Measurements from ENCODE around the gene SELPLG. TPM values are rescaled to one million over a fixed set of nuclear protein-coding genes. Genes with fewer than 3 reads are reported as not detected.
A peak's percentile ranks its signal among the peaks of the same experiment; 100 is the strongest.

SELPLG gene
- total and polyA plus RNA-seq, 2 donors (not counting 1 experiment from before 2014, with no cell fraction given), result 6.1 to 8.0 TPM

GRCh38 chr12:108648371-108648770, 14.7 kb upstream of the SELPLG start:
- no peak overlapping the region for H3K4me3 Mint-ChIP-seq
- peaks cover 14 to 72% of the 10 kb centered on the region in 2 experiments for H3K36me3 ChIP-seq (replicated peaks in 1 of 2; ENCODE audit: control extremely low read depth in 1 of 2, control insufficient read depth in 1 of 2, extremely low read depth in 1 of 2, insufficient read depth in 2 of 2, low read length in 1 of 2)
- no peak overlapping the region for H3K4me3 ChIP-seq (ENCODE audit: control extremely low read depth in 1 of 5, extremely low read depth in 1 of 5, insufficient read depth in 1 of 5, low read depth in 2 of 5, low read length in 4 of 5)
- H2AFZ ChIP-seq (ENCODE audit: insufficient read depth, low read depth, low read length, poor library complexity, severe bottlenecking), result no peak overlapping the region
- ATAC-seq (ENCODE audit: low read depth), result no peak
- H3K9me3 Mint-ChIP-seq (ENCODE audit: insufficient read depth), result no peaks in the 10 kb centered on the region
- H3K9ac ChIP-seq (ENCODE audit: low read length), result no peak overlapping the region
- POLR2A ChIA-PET, result no interaction called here
- H3K27me3 ChIP-seq (replicated peaks in 1 of 4; ENCODE audit: control extremely low read depth in 1 of 4, control insufficient read depth in 3 of 4, insufficient read depth in 4 of 4, low read length in 3 of 4), result no peaks in the 10 kb centered on the region
- no peak for TF ChIP-seq EZH2 (IDR thresholded peaks at IDR 0.05; ENCODE audit: borderline replicate concordance, insufficient read depth, low read depth, low read length, poor library complexity, severe bottlenecking)
- TF ChIP-seq, protein P1, sequence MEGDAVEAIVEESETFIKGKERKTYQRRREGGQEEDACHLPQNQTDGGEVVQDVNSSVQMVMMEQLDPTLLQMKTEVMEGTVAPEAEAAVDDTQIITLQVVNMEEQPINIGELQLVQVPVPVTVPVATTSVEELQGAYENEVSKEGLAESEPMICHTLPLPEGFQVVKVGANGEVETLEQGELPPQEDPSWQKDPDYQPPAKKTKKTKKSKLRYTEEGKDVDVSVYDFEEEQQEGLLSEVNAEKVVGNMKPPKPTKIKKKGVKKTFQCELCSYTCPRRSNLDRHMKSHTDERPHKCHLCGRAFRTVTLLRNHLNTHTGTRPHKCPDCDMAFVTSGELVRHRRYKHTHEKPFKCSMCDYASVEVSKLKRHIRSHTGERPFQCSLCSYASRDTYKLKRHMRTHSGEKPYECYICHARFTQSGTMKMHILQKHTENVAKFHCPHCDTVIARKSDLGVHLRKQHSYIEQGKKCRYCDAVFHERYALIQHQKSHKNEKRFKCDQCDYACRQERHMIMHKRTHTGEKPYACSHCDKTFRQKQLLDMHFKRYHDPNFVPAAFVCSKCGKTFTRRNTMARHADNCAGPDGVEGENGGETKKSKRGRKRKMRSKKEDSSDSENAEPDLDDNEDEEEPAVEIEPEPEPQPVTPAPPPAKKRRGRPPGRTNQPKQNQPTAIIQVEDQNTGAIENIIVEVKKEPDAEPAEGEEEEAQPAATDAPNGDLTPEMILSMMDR (IDR thresholded peaks at IDR 0.05), result no peak
- intact Hi-C loops (cut with micrococcal nuclease), result no loop called here
- CTCF ChIA-PET, result interaction anchor here (1.6 to 10.3 kb wide), 5 partner anchors 13 to 155 kb away, joined by 8 to 133 read pairs (median 18); partner anchors contain the start of gene SELPLG
- DNase-seq, result no peak
- no peaks in the 10 kb centered on the region for H3K9me3 ChIP-seq (ENCODE audit: control extremely low read depth in 1 of 3, control insufficient read depth in 2 of 3, insufficient read depth in 1 of 3, low read length in 2 of 3)
- H3K27ac ChIP-seq (ENCODE audit: low read length in 2 of 2), result no peak overlapping the region
- 96% methylated on average over 7 of the region's 9 CpGs for WGBS (ENCODE audit: insufficient coverage)
- peaks cover 59% of the 10 kb centered on the region for H3K4me1 Mint-ChIP-seq
- H3K4me2 ChIP-seq (replicated peaks; ENCODE audit: low read depth, low read length, poor library complexity, severe bottlenecking), result no peak overlapping the region
- no peaks in the 10 kb centered on the region for H3K79me2 ChIP-seq (ENCODE audit: control insufficient read depth, insufficient read depth, low read length)
- H3K4me1 ChIP-seq (ENCODE audit: control insufficient read depth in 2 of 2, insufficient read depth in 2 of 2, low read length in 2 of 2), result peaks cover 18 to 19% of the 10 kb centered on the region in 2 donors
- H3K27me3 Mint-ChIP-seq, result no peaks in the 10 kb centered on the region
- peaks cover under 1% of the 10 kb centered on the region for H4K20me1 ChIP-seq (ENCODE audit: control insufficient read depth, insufficient read depth, low read length, poor library complexity, severe bottlenecking)
- H3K27ac Mint-ChIP-seq, result peak overlapping the region; percentile 71

- peak overlapping the region; percentile 75 for H3K27ac Mint-ChIP-seq
- ATAC-seq (ENCODE audit: low read depth), result no peak
- POLR2A ChIA-PET, result interaction anchor here (0.5 to 1.9 kb wide), 3 partner anchors 10 to 26 kb away, joined by 4 to 10 read pairs (median 4); no protein-coding TSS in a partner anchor
These were observed 14.0 kb upstream of the SELPLG start for GRCh38 chr12:108647585-108648287.

More at GRCh38 chr12:108647585-108648287, 14.0 kb upstream of the SELPLG start:
- no peak for TF ChIP-seq EZH2 (IDR thresholded peaks at IDR 0.05; ENCODE audit: borderline replicate concordance, insufficient read depth, low read depth, low read length, poor library complexity, severe bottlenecking)
- TF ChIP-seq, protein P1 (IDR thresholded peaks at IDR 0.05), result no peak
- no peak overlapping the region for H2AFZ ChIP-seq (ENCODE audit: insufficient read depth, low read depth, low read length, poor library complexity, severe bottlenecking)
- peaks cover 16 to 17% of the 10 kb centered on the region in 2 donors for H3K4me1 ChIP-seq (ENCODE audit: control insufficient read depth in 2 of 2, insufficient read depth in 2 of 2, low read length in 2 of 2)
- over 99% methylated on average over 10 of the region's 11 CpGs for WGBS (ENCODE audit: insufficient coverage)
- no peak for DNase-seq
- no peaks in the 10 kb centered on the region for H3K27me3 ChIP-seq (replicated peaks in 1 of 4; ENCODE audit: control extremely low read depth in 1 of 4, control insufficient read depth in 3 of 4, insufficient read depth in 4 of 4, low read length in 3 of 4)
- no peaks in the 10 kb centered on the region for H3K9me3 ChIP-seq (ENCODE audit: control extremely low read depth in 1 of 3, control insufficient read depth in 2 of 3, insufficient read depth in 1 of 3, low read length in 2 of 3)
- no peak overlapping the region for H3K27ac ChIP-seq (ENCODE audit: low read length in 2 of 2)
- no peak overlapping the region for H3K4me3 ChIP-seq (ENCODE audit: control extremely low read depth in 1 of 5, extremely low read depth in 1 of 5, insufficient read depth in 1 of 5, low read depth in 2 of 5, low read length in 4 of 5)
- no peak overlapping the region for H3K4me2 ChIP-seq (replicated peaks; ENCODE audit: low read depth, low read length, poor library complexity, severe bottlenecking)
- H3K36me3 ChIP-seq (replicated peaks in 1 of 2; ENCODE audit: control extremely low read depth in 1 of 2, control insufficient read depth in 1 of 2, extremely low read depth in 1 of 2, insufficient read depth in 2 of 2, low read length in 1 of 2), result peaks cover 14 to 68% of the 10 kb centered on the region in 2 experiments
- H4K20me1 ChIP-seq (ENCODE audit: control insufficient read depth, insufficient read depth, low read length, poor library complexity, severe bottlenecking), result no peaks in the 10 kb centered on the region
- CTCF ChIA-PET, result interaction anchor here (0.7 to 10.3 kb wide), 10 partner anchors 12 to 156 kb away, joined by 3 to 133 read pairs (median 8); partner anchors contain the start of genes ISCU and SELPLG
- Mint-ChIP-seq H3K4me3 (no peak overlapping the region), H3K9me3 (ENCODE audit: insufficient read depth) (no peaks in the 10 kb centered on the region), H3K4me1 (peaks cover 58% of the 10 kb centered on the region), H3K27me3 (no peaks in the 10 kb centered on the region)
- intact Hi-C loops (cut with micrococcal nuclease), result loop anchor here (1.0 to 2.0 kb wide), 2 partner anchors 29 to 35 kb away; no protein-coding TSS in a partner anchor
- no peaks in the 10 kb centered on the region for H3K79me2 ChIP-seq (ENCODE audit: control insufficient read depth, insufficient read depth, low read length)
- H3K9ac ChIP-seq (ENCODE audit: low read length), result no peak overlapping the region
